GM21515 (cell line): ENCODE data around the gene CACNA2D3.

Experiments used
- ATAC-seq: cut with Tn5 transposase; IDR thresholded peaks from one replicate; pipeline ENCODE4 v1.9.1; 2021; ENCODE audit not compliant: unreplicated experiment

Gene CACNA2D3

GRCh38 chr3:54213907-54214306 lies 91.6 kb downstream of the CACNA2D3 start:
- no peak for ATAC-seq

- ATAC-seq = no peak
Observed at GRCh38 chr3:54214845-54215244, 92.5 kb downstream of the CACNA2D3 start.

- no peak for ATAC-seq
Observed at GRCh38 chr3:54215521-54215920, 93.2 kb downstream of the CACNA2D3 start.

DNA sequence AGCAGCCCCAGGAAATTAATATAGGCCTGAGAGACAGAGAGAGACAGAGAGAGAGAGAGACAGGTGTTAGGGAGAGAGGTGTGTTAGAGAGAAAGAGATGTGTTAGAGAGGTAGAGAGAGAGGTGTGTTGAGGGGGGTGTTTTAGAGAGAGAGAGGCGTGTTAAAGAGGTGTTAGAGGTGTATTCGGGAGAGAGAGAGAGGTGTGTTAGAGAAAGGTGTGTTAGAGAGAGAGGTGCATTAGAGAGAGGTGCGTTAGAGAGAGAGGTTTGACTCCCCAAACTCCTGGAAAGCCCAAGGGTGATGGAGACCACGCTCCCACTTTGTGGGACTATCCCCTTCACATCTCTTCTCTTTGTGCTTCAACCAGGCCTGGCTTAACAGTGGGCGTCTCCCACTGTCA lies 95.5 kb downstream of the CACNA2D3 start:
- ATAC-seq = no peak

GRCh38 chr3:54222316-54222715 lies 100.0 kb downstream of the CACNA2D3 start:
- no peak for ATAC-seq

- no peak for ATAC-seq
Observed at GRCh38 chr3:54223063-54223462, 100.7 kb downstream of the CACNA2D3 start.

GRCh38 chr3:54225841-54226528 lies 103.6 kb downstream of the CACNA2D3 start:
- no peak for ATAC-seq

GRCh38 chr3:54228806-54229205 lies 106.5 kb downstream of the CACNA2D3 start:
- no peak for ATAC-seq

DNA sequence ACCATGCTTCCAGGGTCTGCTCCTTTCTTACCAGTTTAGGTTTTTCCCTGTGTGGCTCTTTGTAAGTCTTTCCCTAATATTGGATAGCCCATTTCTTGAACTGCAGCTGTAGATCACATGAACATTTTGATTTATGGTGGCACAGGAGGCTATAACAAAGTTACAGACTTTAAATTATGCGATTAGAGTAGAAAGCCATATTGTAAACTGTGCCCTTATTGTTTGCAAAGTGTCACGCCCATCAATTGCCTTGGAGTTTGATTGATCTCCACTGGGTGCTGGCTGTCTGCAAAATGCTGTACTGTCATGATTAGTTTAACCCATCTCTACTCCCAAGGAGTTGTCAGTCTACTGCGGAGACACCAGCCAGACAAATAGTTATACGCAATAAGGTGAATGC lies 110.3 kb downstream of the CACNA2D3 start:
- ATAC-seq = no peak

- no peak for ATAC-seq
Observed at GRCh38 chr3:54235998-54236397, 113.6 kb downstream of the CACNA2D3 start.

DNA sequence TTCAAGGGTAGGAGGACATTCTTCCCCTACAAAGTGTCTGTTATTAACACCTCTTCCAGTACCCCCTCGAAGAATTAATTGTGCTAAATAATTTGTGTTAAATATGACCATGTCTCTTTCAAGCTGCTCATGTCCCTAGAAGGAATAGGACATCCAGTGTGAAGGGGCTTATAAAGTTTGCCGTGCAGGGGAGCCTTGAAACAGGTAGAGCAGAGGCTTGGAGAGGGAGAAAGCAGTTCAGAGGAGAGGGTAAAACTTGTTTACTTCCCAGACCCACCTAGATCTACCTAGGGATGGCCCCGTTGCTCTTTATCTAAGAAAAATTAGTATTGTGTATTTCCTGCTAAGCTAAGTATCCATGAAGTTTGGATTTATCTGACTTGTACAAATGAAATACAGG lies 114.8 kb downstream of the CACNA2D3 start:
- no peak for ATAC-seq

- no peak for ATAC-seq
Observed at GRCh38 chr3:54237788-54238502, 115.6 kb downstream of the CACNA2D3 start.

DNA sequence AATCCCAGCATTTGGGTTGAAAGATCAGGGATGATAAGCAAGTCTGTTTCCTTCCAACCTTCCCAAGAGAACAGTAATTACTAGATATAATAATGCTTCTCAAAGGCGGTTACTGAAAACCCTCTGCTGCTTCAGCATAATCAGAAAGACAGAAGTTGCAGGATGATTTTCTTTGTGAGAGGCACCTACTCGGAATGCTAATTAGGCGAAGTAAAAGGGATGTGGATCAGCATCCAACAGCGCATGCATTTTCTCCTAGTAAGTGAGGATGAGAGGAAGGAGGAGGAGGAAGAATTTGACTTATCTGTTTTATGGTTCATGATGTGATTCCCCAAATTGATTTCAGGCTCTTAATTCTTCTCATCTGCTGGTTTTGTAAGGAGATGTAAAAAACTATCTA lies 118.0 kb downstream of the CACNA2D3 start:
- ATAC-seq = no peak

DNA sequence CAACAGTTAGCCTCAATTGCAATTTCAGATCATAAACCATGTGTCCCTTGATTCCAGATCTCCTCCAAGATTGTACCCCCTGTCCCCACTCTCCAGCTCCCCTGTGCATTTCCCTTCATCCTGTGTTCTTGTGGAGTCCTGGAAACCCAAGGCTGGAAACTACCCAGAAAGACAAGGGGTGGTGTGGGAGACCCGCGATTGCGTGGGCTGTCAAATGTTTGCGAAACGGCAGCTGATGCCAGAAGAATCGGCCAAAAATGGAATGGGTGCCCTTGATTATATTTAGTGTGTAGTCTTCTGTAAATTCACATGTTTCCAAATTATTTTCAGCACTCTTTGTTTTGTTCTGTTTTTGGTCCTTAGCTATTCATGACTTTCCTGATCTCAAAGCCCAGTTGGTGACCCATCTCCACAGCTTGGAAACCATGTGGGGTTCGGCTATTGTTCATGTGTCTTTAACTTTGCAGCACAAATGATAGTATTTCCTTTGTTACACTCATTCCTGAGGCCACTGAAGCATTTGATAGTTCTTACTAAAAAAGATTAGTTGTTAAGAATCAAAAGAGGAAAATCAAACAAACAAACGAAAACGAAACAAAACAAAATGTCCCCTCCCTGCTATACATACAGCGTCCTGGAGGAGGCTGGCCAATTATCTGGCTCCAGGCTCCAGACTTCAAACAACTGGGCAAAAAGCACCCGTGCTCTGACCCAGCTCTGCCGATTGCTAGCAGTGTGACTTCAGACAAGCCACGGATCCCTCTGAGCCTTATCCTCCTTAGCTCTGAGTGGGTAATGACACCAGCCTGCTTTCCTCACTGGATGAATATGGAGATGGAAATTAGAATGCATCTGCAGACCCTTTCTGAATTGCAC lies 120.9 kb downstream of the CACNA2D3 start:
- no peak for ATAC-seq

DNA sequence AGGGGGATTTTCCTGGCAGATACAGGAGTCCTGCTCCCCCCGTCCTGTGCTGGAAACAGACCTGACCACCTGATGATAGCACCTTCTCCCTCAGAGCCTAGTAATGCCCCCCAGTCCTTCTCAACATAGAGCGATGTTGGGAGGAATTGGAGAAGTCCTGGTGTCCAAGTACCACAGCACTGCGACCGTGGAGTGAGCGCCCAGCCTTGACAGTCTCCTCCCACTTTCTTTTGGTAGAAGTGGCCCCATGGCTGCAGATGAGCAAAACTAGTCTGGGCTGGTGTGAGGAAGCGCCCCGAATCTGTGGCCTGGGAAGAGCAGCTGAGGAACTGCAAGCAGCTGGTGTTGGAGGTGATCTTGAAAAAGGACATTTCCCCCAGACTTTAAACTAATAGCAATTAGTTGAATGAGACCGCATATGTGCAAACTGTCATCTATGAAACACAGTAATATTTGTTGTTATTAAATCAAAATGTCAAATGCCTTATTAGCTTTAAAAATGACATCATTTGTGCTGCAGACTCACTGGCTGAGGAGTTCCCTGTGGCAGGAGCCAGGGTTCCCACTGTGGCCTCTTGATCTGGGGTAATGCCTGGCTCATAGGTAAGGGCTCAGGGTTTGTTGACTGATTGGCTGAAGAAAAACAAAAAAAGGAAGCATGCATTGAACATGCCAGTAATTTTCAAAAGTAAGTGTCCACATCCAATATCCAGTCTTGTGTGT lies 121.8 kb downstream of the CACNA2D3 start:
- no peak for ATAC-seq

- no peak for ATAC-seq
Observed at GRCh38 chr3:54251705-54252104, 129.4 kb downstream of the CACNA2D3 start.

- ATAC-seq = no peak
Observed at GRCh38 chr3:54257125-54257720, 134.9 kb downstream of the CACNA2D3 start.

- ATAC-seq = no peak
Observed at GRCh38 chr3:54259636-54260035, 137.3 kb downstream of the CACNA2D3 start.

- ATAC-seq = no peak
Observed at GRCh38 chr3:54261141-54261540, 138.8 kb downstream of the CACNA2D3 start.

- no peak for ATAC-seq
Observed at GRCh38 chr3:54262541-54262940, 140.2 kb downstream of the CACNA2D3 start.

- ATAC-seq = no peak
Observed at GRCh38 chr3:54262946-54263345, 140.6 kb downstream of the CACNA2D3 start.
